Thyroid gland (tissue), 4 donors: ENCODE results near the gene USP11. TPM values are rescaled to one million over a fixed set of nuclear protein-coding genes. Genes with fewer than 3 reads are reported as not detected.

Source experiments
- DNase-seq, 2 donors: peaks; one replicate each; pipeline ENCODE4 v3.0.0-alpha.2; 2019
- H3K27ac ChIP-seq, 3 donors: fragments of 200-600 bp; sonication (generic); 1 replicate in 2 of 3; 2 replicates in 1 of 3; pipeline ENCODE4 v1.5.1; 2016 to 2019; ENCODE audit warnings: mild to moderate bottlenecking in 1 of 3, moderate library complexity in 1 of 3
- H3K27me3 ChIP-seq: fragments of 200-600 bp; sonication (generic); one replicate; pipeline ENCODE4 v1.5.1; 2019
- H3K36me3 ChIP-seq, 2 donors: fragments of 200-600 bp; sonication (generic); one replicate each; pipeline ENCODE4 v1.5.1; 2016 to 2019
- H3K4me1 ChIP-seq, 2 donors: fragments of 200-600 bp; sonication (generic); one replicate each; pipeline ENCODE4 v1.5.1; 2017 to 2019
- H3K4me3 ChIP-seq, 3 donors: fragments of 200-600 bp; sonication (generic); replicated peaks in 1 of 3; 1 replicate in 2 of 3; 2 replicates in 1 of 3; pipeline ENCODE4 v1.5.1; 2016; ENCODE audit warnings: mild to moderate bottlenecking in 1 of 3
- H3K9me3 ChIP-seq: fragments of 200-600 bp; sonication (generic); one replicate; pipeline ENCODE4 v1.5.1; 2017
- CTCF ChIP-seq, 6 experiments: fragments of 200-600 bp in 3 of 6; fragments of 450-650 bp in 3 of 6; sonication (generic) in 3 of 6; IDR thresholded peaks; one replicate each; pipeline ENCODE4 v1.5.1; 2016 to 2019; ENCODE audit warnings: antibody characterized with exemption in 6 of 6, mild to moderate bottlenecking in 2 of 6, inconsistent platforms in 1 of 6, moderate library complexity in 1 of 6
- POLR2A ChIP-seq, 2 donors: fragments of 450-650 bp; IDR thresholded peaks; one replicate each; pipeline ENCODE4 v1.6.1; 2017; ENCODE audit warnings: antibody characterized with exemption in 2 of 2, mild to moderate bottlenecking in 2 of 2, moderate library complexity in 1 of 2
- WGBS, 2 donors: methylation state at CpG; one replicate each; pipeline ENCODE4 v1.1.5; 2017; 5-methylcytosine and 5-hydroxymethylcytosine counted together
- intact Hi-C: fragments of 100-400 bp; cut with DNase I; formaldehyde crosslinking; loops from one replicate; pipeline ENCODE4 v1.15.1; 2023
- total RNA-seq, 4 donors: library from RNA; depleted of rRNA; stranded (reverse); fragments of >200 nt; gene quantifications; one replicate each; pipeline ENCODE4 v1.2.3, GENCODE V29; 2016

The USP11 gene
- total RNA-seq, 4 donors from 2014 or later, result 61.9 to 128 (median 86.8) TPM

DNA sequence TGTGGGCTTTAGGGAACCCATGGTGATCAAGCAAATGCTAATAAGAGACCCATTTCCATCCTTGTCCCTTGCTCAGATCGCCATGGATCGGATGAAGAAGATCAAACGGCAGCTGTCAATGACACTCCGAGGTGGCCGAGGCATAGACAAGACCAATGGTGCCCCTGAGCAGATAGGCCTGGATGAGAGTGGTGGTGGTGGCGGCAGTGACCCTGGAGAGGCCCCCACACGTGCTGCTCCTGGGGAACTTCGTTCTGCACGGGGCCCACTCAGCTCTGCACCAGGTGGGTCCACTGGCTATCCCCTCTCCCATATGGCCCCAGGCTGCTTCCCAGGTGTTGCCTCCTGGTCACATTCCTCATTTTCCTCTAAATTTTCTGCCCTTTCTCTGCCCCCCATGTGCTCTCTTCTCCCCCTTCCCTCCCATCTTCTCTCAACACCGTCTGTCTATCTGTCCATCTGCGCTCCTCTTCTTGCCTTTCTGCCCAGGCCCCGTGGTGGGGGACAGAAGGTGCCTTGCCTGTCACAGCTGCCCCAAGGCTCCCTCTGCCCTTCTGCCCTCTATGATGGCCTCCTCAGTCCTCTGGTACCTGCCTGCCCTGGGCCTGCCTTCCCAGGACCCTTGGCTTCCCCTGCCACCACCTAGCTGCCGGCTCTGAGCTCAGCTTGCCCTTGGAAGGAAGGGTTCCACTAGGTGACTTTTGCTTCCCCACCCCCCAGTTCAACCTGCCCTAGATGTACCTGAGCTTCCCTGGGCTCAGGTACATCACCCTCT lies 9.1 kb upstream of the USP11 start:
- TF ChIP-seq CTCF (IDR thresholded peaks at IDR 0.05) (no peak), POLR2A (IDR thresholded peaks at IDR 0.05) (no peak)
- 88 to 94% methylated on average over 8 to 9 of the region's 13 CpGs for whole genome bisulfite sequencing, 2 donors
- H3K4me3 ChIP-seq, result no peak overlapping the region
- H3K36me3 ChIP-seq, result peaks cover 39 to 48% of the 10 kb centered on the region in 2 donors
- no peak for DNase-seq
- intact Hi-C loops, result loop anchor here (10.0 kb wide), 1 partner anchor 141 kb away; no protein-coding TSS in a partner anchor
- H3K27me3 ChIP-seq, result no peaks in the 10 kb centered on the region
- H3K27ac ChIP-seq, result no peak overlapping the region
- H3K9me3 ChIP-seq, result no peaks in the 10 kb centered on the region
- peaks cover 0 to 13% of the 10 kb centered on the region in 2 donors for H3K4me1 ChIP-seq

- Histone ChIP-seq H3K27ac (no peak overlapping the region), H3K27me3 (no peaks in the 10 kb centered on the region), H3K36me3 (peaks cover 43 to 52% of the 10 kb centered on the region in 2 donors)
These were observed 8.4 kb upstream of the USP11 start for GRCh38 chrX:47224266-47224895.

DNA sequence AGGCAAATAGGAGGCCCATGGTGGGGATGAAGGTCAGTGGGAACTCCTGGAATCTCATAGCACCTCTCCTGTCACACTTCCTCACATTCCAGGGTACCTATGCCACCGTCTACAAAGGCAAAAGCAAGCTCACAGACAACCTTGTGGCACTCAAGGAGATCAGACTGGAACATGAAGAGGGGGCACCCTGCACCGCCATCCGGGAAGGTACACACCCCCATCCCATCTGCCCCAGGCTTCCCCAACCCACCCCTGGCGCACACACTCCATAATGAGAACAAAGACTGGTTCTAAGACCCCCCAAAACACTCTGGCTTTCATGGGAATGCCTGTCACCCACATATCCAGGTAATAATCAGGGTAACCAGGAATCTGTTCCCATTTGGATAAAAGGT lies 7.9 kb upstream of the USP11 start:
- DNase-seq, result no peak
- Histone ChIP-seq H3K4me3 (no peak overlapping the region), H3K27ac (no peak overlapping the region), H3K36me3 (peaks cover 43 to 52% of the 10 kb centered on the region in 2 donors), H3K27me3 (no peaks in the 10 kb centered on the region), H3K9me3 (no peaks in the 10 kb centered on the region), H3K4me1 (peaks cover 0 to 10% of the 10 kb centered on the region in 2 donors)
- WGBS, 2 donors, result 91 to 100% methylated on average over 2 to 4 of the region's 4 CpGs
- TF ChIP-seq POLR2A (IDR thresholded peaks at IDR 0.05) (no peak), CTCF (IDR thresholded peaks at IDR 0.05) (no peak)
- intact Hi-C loops, result loop anchor here (10.0 kb wide), 1 partner anchor 140 kb away; no protein-coding TSS in a partner anchor

More at GRCh38 chrX:47224266-47224895, 8.4 kb upstream of the USP11 start:
- Histone ChIP-seq H3K4me1 (peaks cover 0 to 13% of the 10 kb centered on the region in 2 donors), H3K9me3 (no peaks in the 10 kb centered on the region), H3K4me3 (no peak overlapping the region)
- no peak for TF ChIP-seq POLR2A (IDR thresholded peaks at IDR 0.05)
- TF ChIP-seq CTCF (IDR thresholded peaks at IDR 0.05), result no peak
- no peak for DNase-seq
- 90 to 95% methylated on average over 9 to 15 of the region's 17 CpGs for WGBS, 2 donors
- intact Hi-C loops, result loop anchor here (10.0 kb wide), 1 partner anchor 140 kb away; no protein-coding TSS in a partner anchor

DNA sequence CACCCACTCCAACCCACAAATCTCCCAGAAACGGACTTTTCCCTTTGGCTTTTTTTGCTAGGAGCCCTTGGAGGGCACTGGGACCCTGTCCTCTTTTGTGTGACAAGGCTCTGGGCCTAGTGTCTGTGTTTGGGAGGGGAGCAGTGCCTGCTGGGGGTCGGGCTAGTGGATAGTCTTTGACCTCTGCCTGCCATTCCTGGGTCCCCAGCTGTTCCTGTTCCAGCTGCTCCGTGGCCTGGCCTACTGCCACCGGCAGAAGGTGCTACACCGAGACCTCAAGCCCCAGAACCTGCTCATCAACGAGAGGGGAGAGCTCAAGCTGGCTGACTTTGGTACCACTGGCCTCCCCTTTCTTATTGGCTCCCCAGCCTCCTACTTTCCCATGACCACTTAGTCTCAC lies 6.7 kb upstream of the USP11 start:
- H3K4me3 ChIP-seq, result no peak overlapping the region
- no peaks in the 10 kb centered on the region for H3K9me3 ChIP-seq
- intact Hi-C loops, result loop anchor here (10.0 kb wide), 1 partner anchor 139 kb away; no protein-coding TSS in a partner anchor
- 88% methylated on average over 4 to 5 of the region's 6 CpGs for WGBS, 2 donors
- no peak for DNase-seq
- H3K4me1 ChIP-seq, result no peaks in the 10 kb centered on the region
- H3K36me3 ChIP-seq, result peaks cover 43 to 52% of the 10 kb centered on the region in 2 donors
- no peak for TF ChIP-seq POLR2A (IDR thresholded peaks at IDR 0.05)
- no peak for TF ChIP-seq CTCF (IDR thresholded peaks at IDR 0.05)
- H3K27ac ChIP-seq, result no peak overlapping the region
- H3K27me3 ChIP-seq, result no peaks in the 10 kb centered on the region
